Measurements from ENCODE around the gene CRTC1.

Gene CRTC1

GRCh38 chr19:18798384-18799352, 115.2 kb downstream of the CRTC1 start:
- Histone ChIP-seq H3K36me3 (ENCODE audit: control insufficient read depth, low read length) (no peaks in the 10 kb centered on the region), H4K20me1 (ENCODE audit: control insufficient read depth, insufficient read depth, low read depth, low read length) (no peaks in the 10 kb centered on the region), H3F3A (ENCODE audit: control insufficient read depth, insufficient read depth) (no peaks in the 10 kb centered on the region), H3K9me3 (ENCODE audit: control insufficient read depth, insufficient read depth, low read length) (no peaks in the 10 kb centered on the region), H3K27me3 (ENCODE audit: control insufficient read depth, low read length) (peaks cover 35% of the 10 kb centered on the region), H3K27ac (ENCODE audit: low read depth, low read length) (no peak overlapping the region), H3K4me2 (ENCODE audit: low read length) (no peak overlapping the region), H3K9me2 (replicated peaks; ENCODE audit: control insufficient read depth, low read length) (no peaks in the 10 kb centered on the region), H3K4me1 (ENCODE audit: control insufficient read depth, low read length) (no peaks in the 10 kb centered on the region), H3K79me2 (ENCODE audit: control insufficient read depth, low read length) (no peaks in the 10 kb centered on the region), H3K4me3 (ENCODE audit: low read length) (no peak overlapping the region)
- no peak for TF ChIP-seq CTCF (IDR thresholded peaks at IDR 0.05; ENCODE audit: low read depth, low read length, poor library complexity, severe bottlenecking)

DNA sequence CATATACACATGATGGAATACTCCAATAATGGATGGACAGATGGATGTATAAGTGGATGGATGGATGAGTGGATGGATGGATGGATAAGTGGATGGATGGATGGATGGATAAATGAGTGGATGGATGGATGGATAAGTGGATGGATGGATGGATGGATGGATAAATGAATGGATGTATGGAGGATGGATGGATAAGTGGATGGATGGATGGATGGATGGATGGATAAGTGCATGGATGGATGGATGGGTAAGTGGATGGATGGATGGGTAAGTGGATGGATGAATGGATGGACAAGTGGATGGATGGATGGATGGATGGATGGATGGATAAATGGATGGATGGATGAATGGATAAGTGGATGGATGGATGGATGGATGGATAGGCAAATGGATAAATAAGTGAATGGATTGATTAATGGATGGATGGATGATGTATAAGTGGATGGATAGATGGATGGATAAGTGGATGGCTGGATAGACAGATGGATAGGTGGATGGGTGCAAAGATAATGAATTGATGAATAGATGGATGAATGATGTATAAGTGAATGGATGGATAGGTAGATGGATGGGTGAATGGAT, 116.0 kb downstream of the CRTC1 start:
- no peaks in the 10 kb centered on the region for H3K79me2 ChIP-seq (ENCODE audit: control insufficient read depth, low read length)
- peaks cover 34% of the 10 kb centered on the region for H3K27me3 ChIP-seq (ENCODE audit: control insufficient read depth, low read length)
- H3K9me2 ChIP-seq (replicated peaks; ENCODE audit: control insufficient read depth, low read length) = no peaks in the 10 kb centered on the region
- H3F3A ChIP-seq (ENCODE audit: control insufficient read depth, insufficient read depth) = no peaks in the 10 kb centered on the region
- no peaks in the 10 kb centered on the region for H4K20me1 ChIP-seq (ENCODE audit: control insufficient read depth, insufficient read depth, low read depth, low read length)
- TF ChIP-seq EZH2phosphoT487 (IDR thresholded peaks at IDR 0.05; ENCODE audit: borderline replicate concordance, low read length) (no peak), CTCF (IDR thresholded peaks at IDR 0.05; ENCODE audit: low read depth, low read length, poor library complexity, severe bottlenecking) (no peak)
- no peaks in the 10 kb centered on the region for H3K9me3 ChIP-seq (ENCODE audit: control insufficient read depth, insufficient read depth, low read length)
- no peak overlapping the region for H3K27ac ChIP-seq (ENCODE audit: low read depth, low read length)
- no peaks in the 10 kb centered on the region for H3K4me1 ChIP-seq (ENCODE audit: control insufficient read depth, low read length)
- no peak overlapping the region for H3K4me3 ChIP-seq (ENCODE audit: low read length)
- H3K4me2 ChIP-seq (ENCODE audit: low read length) = no peak overlapping the region
- no peaks in the 10 kb centered on the region for H3K36me3 ChIP-seq (ENCODE audit: control insufficient read depth, low read length)

DNA sequence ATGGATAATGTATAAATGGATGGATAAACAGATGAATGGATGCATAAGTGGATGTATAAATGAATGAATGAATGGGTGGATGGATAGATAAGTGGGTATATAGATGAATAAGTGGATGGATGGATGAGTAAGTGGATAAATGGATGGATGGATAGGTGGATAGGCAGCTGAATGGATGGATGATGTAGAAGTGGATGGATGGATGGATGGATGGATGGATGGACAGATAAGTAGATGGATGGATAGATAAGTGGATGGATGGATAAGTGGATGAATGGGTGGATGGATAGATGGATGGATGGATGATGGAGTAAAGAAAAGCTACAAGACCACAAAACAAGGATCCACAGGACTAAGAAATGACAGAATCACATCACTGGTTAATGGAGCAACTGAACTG, 116.6 kb downstream of the CRTC1 start:
- H3K27me3 ChIP-seq (ENCODE audit: control insufficient read depth, low read length) = peaks cover 30% of the 10 kb centered on the region
- no peaks in the 10 kb centered on the region for H4K20me1 ChIP-seq (ENCODE audit: control insufficient read depth, insufficient read depth, low read depth, low read length)
- TF ChIP-seq CTCF (IDR thresholded peaks at IDR 0.05; ENCODE audit: low read depth, low read length, poor library complexity, severe bottlenecking) = no peak
- no peaks in the 10 kb centered on the region for H3K9me2 ChIP-seq (replicated peaks; ENCODE audit: control insufficient read depth, low read length)
- no peaks in the 10 kb centered on the region for H3K36me3 ChIP-seq (ENCODE audit: control insufficient read depth, low read length)
- no peak overlapping the region for H3K27ac ChIP-seq (ENCODE audit: low read depth, low read length)
- no peak overlapping the region for H3K4me2 ChIP-seq (ENCODE audit: low read length)
- H3F3A ChIP-seq (ENCODE audit: control insufficient read depth, insufficient read depth) = no peaks in the 10 kb centered on the region
- H3K79me2 ChIP-seq (ENCODE audit: control insufficient read depth, low read length) = no peaks in the 10 kb centered on the region
- H3K9me3 ChIP-seq (ENCODE audit: control insufficient read depth, insufficient read depth, low read length) = no peaks in the 10 kb centered on the region
- H3K4me1 ChIP-seq (ENCODE audit: control insufficient read depth, low read length) = no peaks in the 10 kb centered on the region
- H3K4me3 ChIP-seq (ENCODE audit: low read length) = no peak overlapping the region

Data from DOHH2 (cell line).